ENCODE data around the gene MAD1L1. TPM values are rescaled to one million over a fixed set of nuclear protein-coding genes. Genes with fewer than 3 reads are reported as not detected.

The MAD1L1 gene
- total and polyA plus RNA-seq, 11 donors, result 11.1 to 29.7 (median 20.9) TPM

DNA sequence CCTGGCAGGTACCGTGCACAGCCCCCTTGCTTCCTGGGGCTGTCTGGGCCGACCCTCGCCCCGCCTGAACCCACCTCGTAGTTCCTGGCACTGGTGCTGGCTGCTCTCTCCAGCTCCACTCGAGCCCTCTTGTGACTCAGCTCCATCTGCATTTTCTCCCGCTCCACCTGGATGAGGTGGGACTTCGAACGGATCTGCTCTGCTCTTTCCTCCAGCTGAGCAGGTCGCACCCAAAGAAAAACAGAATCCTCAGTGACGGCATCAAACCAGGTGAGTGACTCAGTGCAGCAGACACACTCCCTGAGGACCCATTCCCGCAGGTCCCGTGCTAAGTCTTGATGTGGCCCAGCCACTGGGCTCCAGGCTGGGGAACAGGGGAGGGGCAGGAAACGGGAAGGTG is 7.4 kb downstream of the MAD1L1 start:
- TF ChIP-seq POLR2A (IDR thresholded peaks at IDR 0.05) (no peak), CTCF (IDR thresholded peaks at IDR 0.05) (no peak)
- ATAC-seq, result no peak
- Histone ChIP-seq H3K9me3 (no peaks in the 10 kb centered on the region), H3K4me1 (peaks cover 0 to 1% (median 0%) of the 10 kb centered on the region in 12 donors), H3K27ac (no peak overlapping the region), H3K27me3 (no peaks in the 10 kb centered on the region), H3K4me3 (no peak overlapping the region), H3K36me3 (peaks cover 0 to 88% (median 47%) of the 10 kb centered on the region in 9 donors)
- intact Hi-C loops (cut with DNase I), result no loop called here
- DNase-seq, result no peak
- 82 to 95% (median 83%) methylated on average over 14 of the region's 14 CpGs for WGBS, 4 donors

DNA sequence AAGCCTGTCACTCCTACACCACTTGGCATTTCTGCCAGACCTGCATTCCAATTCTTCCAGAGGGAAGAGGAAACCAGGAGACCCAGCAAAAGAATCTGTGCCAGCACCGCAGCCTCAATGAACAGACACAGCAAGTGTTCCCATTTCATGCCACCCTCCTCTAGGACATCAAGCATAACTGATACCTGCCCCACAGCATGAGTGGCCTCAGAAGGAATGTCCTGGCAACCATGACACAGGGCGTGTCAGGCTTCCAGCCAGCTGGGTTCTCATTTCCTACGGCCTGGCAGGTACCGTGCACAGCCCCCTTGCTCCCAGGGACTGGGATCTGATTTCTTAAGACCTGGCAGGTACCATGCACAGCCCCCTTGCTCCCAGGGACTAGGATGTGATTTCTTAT is 7.8 kb downstream of the MAD1L1 start:
- TF ChIP-seq CTCF (IDR thresholded peaks at IDR 0.05), result no peak
- TF ChIP-seq POLR2A (IDR thresholded peaks at IDR 0.05), result no peak
- H3K4me1 ChIP-seq, result no peaks in the 10 kb centered on the region
- peak in 3 of 4 donors; percentile 42 to 65 (median 48) for ATAC-seq
- intact Hi-C loops (cut with DNase I), result no loop called here
- no peak overlapping the region for H3K4me3 ChIP-seq
- no peaks in the 10 kb centered on the region for H3K9me3 ChIP-seq
- H3K27me3 ChIP-seq, result no peaks in the 10 kb centered on the region
- no peak overlapping the region for H3K27ac ChIP-seq
- peaks cover 0 to 92% (median 44%) of the 10 kb centered on the region in 9 donors for H3K36me3 ChIP-seq
- no peak for DNase-seq
- 62 to 68% (median 64%) methylated on average over 4 of the region's 4 CpGs for WGBS, 4 donors

DNA sequence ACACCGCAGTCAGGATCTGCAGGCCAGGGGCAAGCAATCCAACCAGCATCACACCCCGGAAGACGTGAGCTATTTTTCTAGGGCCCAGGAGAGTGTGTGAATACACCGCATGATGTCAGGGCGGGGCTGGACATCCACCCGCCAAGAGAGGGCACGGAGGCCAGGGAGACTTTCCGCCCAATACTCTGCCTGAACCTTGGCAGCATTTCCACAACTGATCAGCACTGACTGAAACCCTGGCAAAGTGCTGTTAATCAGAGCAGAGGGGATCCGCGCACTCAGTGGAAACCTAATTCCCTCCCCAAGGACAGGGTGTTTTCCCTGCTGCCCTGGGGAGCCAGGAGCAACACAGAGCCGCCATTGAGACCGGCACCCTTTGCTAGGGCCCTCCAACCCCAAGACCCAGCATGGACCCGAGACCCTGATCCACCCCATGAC is 8.2 kb downstream of the MAD1L1 start:
- Histone ChIP-seq H3K4me3 (no peak overlapping the region), H3K9me3 (no peaks in the 10 kb centered on the region), H3K27ac (no peak overlapping the region), H3K36me3 (peaks cover 0 to 92% (median 44%) of the 10 kb centered on the region in 9 donors), H3K27me3 (no peaks in the 10 kb centered on the region), H3K4me1 (no peaks in the 10 kb centered on the region)
- intact Hi-C loops (cut with DNase I), result no loop called here
- no peak for TF ChIP-seq CTCF (IDR thresholded peaks at IDR 0.05)
- no peak for TF ChIP-seq POLR2A (IDR thresholded peaks at IDR 0.05)
- DNase-seq (no peak), ATAC-seq (peak in 1 of 4 donors; percentile 11)
- 89 to 95% (median 93%) methylated on average over 8 to 13 of the region's 13 CpGs for WGBS, 4 donors

- WGBS, 4 donors, result 90 to 96% (median 95%) methylated on average over 12 to 17 of the region's 17 CpGs
- Histone ChIP-seq H3K27ac (no peak overlapping the region), H3K9me3 (no peaks in the 10 kb centered on the region), H3K4me1 (no peaks in the 10 kb centered on the region), H3K4me3 (no peak overlapping the region), H3K36me3 (peaks cover 0 to 88% (median 46%) of the 10 kb centered on the region in 9 donors), H3K27me3 (no peaks in the 10 kb centered on the region)
- intact Hi-C loops (cut with DNase I), result no loop called here
- no peak for DNase-seq
- TF ChIP-seq POLR2A (IDR thresholded peaks at IDR 0.05) (no peak), CTCF (IDR thresholded peaks at IDR 0.05) (no peak)
- no peak for ATAC-seq
These were observed 9.4 kb downstream of the MAD1L1 start for GRCh38 chr7:2223321-2223720.
